GM18868 (cell line): ENCODE results near the gene PCED1A.
A peak's percentile ranks its signal among the peaks of the same experiment; 100 is the strongest.

ENCODE experiments used
- ATAC-seq: cut with Tn5 transposase; IDR thresholded peaks from one replicate; pipeline ENCODE4 v1.9.1; 2021; ENCODE audit warnings: mild to moderate bottlenecking, moderate library complexity; ENCODE audit not compliant: unreplicated experiment

Gene PCED1A, protein sequence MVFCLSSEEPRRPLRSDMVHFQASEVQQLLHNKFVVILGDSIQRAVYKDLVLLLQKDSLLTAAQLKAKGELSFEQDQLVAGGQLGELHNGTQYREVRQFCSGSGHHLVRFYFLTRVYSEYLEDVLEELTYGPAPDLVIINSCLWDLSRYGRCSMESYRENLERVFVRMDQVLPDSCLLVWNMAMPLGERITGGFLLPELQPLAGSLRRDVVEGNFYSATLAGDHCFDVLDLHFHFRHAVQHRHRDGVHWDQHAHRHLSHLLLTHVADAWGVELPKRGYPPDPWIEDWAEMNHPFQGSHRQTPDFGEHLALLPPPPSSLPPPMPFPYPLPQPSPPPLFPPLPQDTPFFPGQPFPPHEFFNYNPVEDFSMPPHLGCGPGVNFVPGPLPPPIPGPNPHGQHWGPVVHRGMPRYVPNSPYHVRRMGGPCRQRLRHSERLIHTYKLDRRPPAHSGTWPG

DNA sequence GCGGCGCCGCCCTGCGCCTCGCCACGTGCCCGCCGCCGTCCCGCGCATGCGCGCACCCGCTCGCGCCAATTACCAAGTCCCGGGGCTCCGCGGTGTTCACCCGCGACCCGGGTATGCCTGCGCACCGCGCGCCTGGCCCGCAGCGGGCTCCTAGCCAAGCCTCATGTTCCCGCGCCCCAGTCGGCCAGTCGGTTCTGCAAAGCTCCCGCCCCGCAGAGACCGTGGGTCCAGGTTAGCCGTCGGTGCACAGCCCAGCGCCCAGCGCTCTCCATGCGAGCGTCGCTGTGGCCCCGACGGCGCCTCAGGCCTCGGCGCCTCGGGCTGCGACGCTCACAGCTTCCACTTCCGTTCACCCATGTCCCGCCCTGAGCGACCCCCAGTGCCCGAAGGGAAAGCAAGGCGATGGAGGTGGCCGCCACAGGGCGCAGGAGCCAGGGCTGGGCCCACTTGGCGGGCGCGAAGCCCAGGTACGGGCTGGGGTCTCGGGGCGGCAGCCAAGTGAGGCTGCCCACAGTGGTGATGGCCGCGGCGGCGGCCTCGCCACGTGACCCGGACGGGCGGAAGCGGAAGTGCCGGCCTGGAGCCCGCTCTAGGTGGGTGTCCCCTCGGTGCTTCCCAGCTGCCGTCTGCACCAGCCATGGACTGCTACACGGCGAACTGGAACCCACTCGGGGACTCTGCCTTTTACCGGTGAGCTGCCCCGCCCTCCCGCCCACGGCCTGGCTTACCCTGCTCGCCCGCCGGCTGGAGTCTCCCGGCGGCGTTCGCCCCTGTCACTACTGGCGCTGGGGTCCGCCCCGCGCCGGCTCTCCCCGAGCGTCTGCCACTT is at the start of gene PCED1A, which contains the start of gene VPS16:
TSS of gene PCED1A (minus strand) at position 518 of the 829 bp plus-strand sequence. CDS start 743 bp downstream, outside the sequence.
TSS of gene VPS16 (plus strand) at position 608 of the 829 bp plus-strand sequence. CDS start at position 638, 30 bp downstream.
- ATAC-seq: peak; percentile 96

DNA sequence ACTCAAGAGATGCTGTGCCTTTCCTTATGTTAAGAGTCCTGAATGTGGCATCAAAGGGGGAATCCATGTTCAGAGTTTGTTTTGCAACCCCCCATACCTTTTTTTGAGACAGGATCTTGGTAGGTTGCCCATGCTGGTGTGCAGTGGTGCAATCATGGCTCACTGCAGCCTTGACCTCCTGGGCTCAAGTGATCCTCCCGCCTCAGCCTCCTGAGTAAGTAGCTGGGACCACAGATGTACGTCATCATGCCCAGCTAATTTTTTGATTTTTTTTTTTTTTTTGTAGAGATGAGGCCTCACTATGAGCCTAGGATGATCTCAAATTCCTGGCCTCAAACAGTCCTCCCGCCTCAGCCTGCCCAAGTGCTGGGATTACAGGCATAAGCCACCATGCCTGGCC is 49.3 kb upstream of the PCED1A start:
- no peak for ATAC-seq

GRCh38 chr20:2889209-2889608 is 48.8 kb upstream of the PCED1A start:
- ATAC-seq: no peak

- ATAC-seq: no peak
These were observed 47.9 kb upstream of the PCED1A start for GRCh38 chr20:2888224-2888955.

- ATAC-seq: no peak
These were observed 47.3 kb upstream of the PCED1A start for GRCh38 chr20:2887715-2888114.

GRCh38 chr20:2883726-2884637 is 43.5 kb upstream of the PCED1A start:
- no peak for ATAC-seq

DNA sequence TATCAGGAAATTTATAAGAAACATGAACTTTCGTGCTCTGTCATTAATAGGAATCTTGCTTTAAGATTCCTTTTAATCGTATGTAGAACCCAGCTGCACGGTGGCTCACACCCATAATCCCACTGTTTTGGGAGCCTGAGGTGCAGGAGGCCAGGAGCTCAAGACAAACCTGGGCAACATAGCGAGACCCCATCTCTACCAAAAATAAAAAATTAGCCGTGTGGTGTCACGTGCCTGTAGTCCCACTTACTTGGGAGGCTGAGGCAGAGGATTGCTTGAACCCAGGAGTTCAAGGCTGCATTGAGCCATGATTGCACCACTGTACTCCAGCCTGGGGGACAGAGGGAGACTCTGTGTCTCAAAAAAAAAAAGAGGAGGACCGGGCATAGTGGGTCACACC is 40.2 kb upstream of the PCED1A start:
- ATAC-seq: no peak

DNA sequence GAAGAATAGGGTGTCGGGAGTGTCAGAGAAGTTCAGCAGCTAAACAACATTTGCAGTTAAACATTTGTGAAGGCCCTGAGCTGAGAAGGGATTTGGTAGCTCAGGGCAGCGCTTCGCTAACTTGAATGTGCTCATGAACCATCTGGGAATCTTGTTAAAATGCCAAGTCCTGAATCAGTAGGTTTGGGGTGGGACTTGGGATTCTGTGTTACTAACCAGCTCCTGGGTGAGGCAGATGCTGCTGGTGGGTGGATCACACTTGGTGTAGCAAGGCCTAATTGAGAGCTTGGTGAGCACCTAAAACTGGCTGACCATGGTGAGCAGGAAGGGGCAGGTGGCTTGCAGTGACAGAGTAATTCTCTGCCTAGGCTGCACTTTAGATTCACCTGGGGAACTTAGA is 38.7 kb upstream of the PCED1A start:
- no peak for ATAC-seq

DNA sequence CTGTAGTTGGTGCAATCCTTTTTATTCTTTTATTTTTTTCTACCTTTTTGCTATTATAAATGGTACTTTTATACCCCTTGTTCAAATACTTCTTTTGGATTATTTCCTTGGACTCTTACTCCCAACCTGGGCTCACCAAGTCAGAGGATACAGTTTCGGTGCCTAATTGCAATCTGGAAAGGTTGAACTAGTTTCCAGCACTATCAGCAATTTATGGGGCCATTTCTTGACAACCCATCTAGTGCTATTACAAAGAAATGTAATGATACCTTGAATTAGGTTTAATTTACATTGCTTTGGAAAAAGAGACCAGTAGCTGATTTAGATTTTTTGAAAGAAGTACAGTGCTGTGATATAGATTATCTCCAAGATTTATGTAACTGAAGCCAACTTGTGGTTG is 38.1 kb upstream of the PCED1A start:
- no peak for ATAC-seq

DNA sequence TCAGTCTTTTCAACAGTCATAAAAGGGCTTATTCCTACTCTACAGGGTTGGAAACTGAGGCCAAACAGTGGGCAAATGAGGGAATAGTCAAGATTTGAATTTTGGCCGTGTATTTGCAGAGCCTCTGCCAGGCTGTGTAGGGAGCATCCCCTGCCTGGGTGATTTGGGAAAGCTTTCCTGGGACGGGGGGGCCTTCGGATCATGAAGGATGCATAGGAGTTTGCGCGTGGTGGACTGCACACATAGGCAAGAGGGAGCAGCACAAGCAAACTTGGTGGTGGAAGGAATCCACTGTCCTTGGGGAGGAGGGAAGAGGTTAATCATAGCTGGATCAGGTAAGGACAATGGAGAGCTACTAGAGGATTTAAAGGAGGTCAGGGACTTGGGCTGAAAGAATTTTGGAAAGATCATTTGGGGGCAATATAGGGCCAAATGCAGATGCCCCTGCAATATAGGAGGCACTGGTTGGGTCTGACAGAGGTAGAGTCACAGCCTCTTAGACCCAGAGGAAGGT is 35.3 kb upstream of the PCED1A start:
- ATAC-seq: no peak

GRCh38 chr20:2874456-2874855 is 34.0 kb upstream of the PCED1A start:
- ATAC-seq: no peak

- ATAC-seq: peak; percentile 34
These were observed 33.2 kb upstream of the PCED1A start for GRCh38 chr20:2873747-2874041.

DNA sequence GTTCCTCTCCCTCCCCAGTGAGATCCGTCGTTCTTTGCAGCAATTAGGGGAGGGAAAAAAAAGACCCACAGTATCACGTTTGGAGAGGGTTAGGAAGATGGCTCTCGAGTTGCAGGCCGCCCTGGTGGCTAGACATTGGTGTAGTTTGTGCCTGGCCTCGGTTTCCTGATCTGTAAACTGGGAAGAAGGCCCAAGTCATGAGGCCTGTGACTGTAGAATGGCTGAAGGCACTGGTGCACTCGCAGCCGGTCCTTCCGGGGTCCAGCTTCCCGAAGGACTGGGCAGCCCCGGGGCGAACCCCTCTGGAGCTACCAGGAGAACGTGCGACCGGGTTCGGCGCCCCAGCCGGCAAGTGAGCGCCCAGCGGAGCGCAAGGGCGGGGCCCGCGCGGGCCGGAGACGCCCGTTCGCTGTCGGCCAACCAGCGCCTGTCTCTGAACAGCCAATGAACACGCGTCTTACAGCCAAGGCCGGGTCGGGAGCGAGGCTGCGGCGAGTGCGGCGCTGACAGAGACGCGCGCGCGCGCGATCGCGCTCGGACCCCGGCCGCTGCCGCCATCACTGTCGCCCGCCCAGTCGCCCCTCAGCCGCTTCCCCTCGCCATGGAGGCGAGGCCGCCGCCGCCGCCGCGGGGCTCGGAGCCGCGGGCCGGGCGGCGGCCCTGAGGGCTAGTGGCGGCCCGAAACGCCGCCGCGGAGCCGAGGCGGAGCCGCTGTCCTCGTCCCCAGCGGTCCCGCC is 32.7 kb upstream of the PCED1A start, which contains the start of gene PTPRA:
TSS of gene PTPRA (plus strand) at position 472 of the 737 bp plus-strand sequence. CDS start 90,797 bp downstream, outside the sequence.
- ATAC-seq: peak; percentile 90

DNA sequence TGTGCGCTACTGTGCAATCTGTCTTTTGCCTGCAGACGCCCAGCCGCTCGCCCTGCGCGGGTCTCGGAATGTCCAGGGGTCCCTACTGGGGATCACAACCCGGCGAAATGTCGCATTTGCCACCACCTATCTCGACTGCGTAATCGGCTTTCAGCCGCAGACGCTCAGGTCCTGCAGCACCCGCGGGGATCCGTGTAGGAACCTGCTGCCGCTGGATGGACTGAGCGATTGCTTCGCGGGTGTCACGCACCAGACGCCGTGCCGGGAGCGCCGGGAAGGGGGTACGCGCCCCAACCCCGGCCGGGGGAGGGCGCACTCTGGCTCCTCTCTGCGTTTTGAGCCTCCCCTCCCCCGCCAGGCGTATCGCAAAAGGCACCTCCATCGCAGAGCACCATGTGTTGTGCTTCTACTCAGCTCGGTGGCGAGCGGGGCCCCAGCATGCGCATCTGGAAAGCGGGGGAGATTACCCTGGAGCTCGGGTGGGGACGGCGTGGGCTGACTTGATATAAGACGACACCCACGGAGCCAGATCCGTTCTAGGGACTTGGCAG is 32.1 kb upstream of the PCED1A start:
- ATAC-seq: peak; percentile 32

DNA sequence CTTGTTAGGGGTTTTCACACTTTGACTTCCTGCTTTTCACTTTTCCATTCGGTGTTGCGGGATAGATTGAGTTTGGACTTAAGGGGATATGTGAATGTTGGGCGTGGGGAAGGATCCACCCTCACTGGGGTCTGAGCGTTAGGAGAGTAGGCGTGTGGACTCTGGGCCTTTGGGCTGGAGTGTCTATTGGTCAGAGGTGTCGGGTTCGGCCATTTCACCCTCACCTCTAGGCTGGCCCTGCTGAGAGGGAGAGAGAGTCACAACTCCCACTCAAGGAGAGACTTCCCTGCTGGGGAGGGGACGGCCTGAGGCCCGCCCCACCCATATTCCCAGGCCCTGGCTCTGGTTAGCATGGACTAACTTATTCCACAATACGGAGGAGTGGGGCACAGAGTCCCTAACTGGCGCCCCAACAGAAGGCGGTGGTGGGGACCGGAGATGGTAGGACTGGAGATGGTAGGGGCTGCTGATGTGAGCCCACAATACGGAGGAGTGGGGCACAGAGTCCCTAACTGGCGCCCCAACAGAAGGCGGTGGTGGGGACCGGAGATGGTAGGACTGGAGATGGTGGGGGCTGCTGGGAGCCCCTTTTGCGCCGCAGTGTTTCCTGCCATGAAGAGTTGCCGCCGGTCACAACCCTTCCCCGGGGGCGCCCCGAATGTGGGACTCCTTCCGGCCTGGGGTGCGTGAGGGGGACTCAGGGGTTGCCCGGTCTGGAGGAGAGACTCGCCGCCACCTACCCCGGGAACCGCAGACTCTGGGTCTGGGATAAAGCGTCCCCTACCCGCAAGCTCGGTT is 31.4 kb upstream of the PCED1A start:
- no peak for ATAC-seq

DNA sequence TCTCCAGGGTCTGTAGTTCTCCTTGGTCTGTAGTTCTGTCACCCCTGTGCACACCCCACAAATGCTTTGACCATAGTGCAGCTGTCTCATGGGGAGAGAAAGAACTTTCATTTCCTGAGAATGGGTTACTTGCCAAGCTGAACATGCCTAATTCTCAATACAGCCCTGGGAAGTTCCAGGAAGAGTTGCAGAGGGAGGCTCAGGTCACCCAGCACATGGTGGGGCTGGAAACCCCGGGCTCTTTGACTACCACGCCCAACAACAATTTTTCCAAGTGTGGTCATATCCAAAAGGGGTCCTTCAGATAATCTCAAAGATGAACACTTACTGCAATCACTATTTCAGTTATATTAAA is 30.6 kb upstream of the PCED1A start:
- no peak for ATAC-seq

DNA sequence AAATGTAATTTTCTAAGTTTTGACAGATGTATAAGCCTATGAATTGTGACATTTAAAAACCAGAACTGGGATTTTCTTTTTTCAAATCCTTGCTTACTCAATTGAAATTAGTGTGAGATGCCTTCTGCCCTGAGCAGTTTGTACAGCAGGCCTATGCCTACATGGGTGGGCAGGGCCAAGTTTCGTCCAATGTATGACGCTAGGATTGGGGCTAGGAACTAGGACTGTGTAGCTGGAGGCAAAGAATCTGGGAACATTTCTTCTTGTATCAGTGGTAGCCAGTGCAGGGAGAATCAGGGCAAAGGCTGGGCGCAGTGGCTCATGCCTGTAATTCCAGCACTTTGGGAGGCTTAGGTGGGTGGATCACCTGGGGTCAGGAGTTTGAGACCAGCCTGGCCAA is 28.9 kb upstream of the PCED1A start:
- ATAC-seq: no peak
